Spleen (tissue), 7 donors: Measurements from ENCODE around the gene CHKB.

Source experiments
- POLR2A ChIP-seq, 3 donors: fragments of 450-650 bp; IDR thresholded peaks; one replicate each; pipeline ENCODE4 v1.5.1; 2017; ENCODE audit warnings: antibody characterized with exemption in 3 of 3, mild to moderate bottlenecking in 1 of 3
- POLR2AphosphoS5 ChIP-seq, 3 donors: sonication (generic); formaldehyde crosslinking; IDR thresholded peaks; one replicate each; pipeline ENCODE4 v1.5.1; 2017; ENCODE audit warnings: antibody characterized with exemption in 3 of 3
- TF ChIP-seq, protein P1 (sequence below), 11 experiments: fragments of 200-600 bp in 7 of 11; fragments of 450-650 bp in 4 of 11; sonication (generic) in 4 of 11; IDR thresholded peaks in 8 of 11; conservative IDR thresholded peaks in 3 of 11; 1 replicate in 7 of 11; 2 replicates in 4 of 11; pipeline versions ENCODE4 v1.4.0 to v1.8.0; 2016 to 2021; ENCODE audit warnings: antibody characterized with exemption in 11 of 11, inconsistent platforms in 4 of 11, mild to moderate bottlenecking in 1 of 11
- donor health status: DM: no; HTN: no; CAD: no; lungs with moderate emphysema.
- donor health status: DM: no; HTN: no; CAD: no.
- donor health status: DM: no; HTN: no; CAD: no.

GRCh38 chr22:50545522-50546325, 36.9 kb downstream of the CHKB start, which contains the start of gene KLHDC7B:
- TF ChIP-seq POLR2AphosphoS5 (IDR thresholded peaks at IDR 0.05) (no peak), POLR2A (IDR thresholded peaks at IDR 0.05) (no peak)
- TF ChIP-seq, protein P1, sequence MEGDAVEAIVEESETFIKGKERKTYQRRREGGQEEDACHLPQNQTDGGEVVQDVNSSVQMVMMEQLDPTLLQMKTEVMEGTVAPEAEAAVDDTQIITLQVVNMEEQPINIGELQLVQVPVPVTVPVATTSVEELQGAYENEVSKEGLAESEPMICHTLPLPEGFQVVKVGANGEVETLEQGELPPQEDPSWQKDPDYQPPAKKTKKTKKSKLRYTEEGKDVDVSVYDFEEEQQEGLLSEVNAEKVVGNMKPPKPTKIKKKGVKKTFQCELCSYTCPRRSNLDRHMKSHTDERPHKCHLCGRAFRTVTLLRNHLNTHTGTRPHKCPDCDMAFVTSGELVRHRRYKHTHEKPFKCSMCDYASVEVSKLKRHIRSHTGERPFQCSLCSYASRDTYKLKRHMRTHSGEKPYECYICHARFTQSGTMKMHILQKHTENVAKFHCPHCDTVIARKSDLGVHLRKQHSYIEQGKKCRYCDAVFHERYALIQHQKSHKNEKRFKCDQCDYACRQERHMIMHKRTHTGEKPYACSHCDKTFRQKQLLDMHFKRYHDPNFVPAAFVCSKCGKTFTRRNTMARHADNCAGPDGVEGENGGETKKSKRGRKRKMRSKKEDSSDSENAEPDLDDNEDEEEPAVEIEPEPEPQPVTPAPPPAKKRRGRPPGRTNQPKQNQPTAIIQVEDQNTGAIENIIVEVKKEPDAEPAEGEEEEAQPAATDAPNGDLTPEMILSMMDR (IDR thresholded peaks at IDR 0.05 in 8 of 11, conservative IDR thresholded peaks at IDR 0.05 in 3 of 11): no peak
